ENCODE data around the gene ACTRT3. TPM values are rescaled to one million over a fixed set of nuclear protein-coding genes. Genes with fewer than 3 reads are reported as not detected.

Gene ACTRT3
- total and polyA plus RNA-seq, 2 of the 13 experiments (the other 11 are each of a cell fraction or from before 2014, with no cell fraction given): 0.42 to 0.97 TPM

GRCh38 chr3:169772305-169772896, 3.0 kb upstream of the ACTRT3 start (continued):
- TF ChIP-seq PHF20 (CRISPR knock-in tag; IDR thresholded peaks at IDR 0.05): no peak
- TF ChIP-seq CREB1 (IDR thresholded peaks at IDR 0.05): no peak
- TF ChIP-seq CREB1 (CRISPR knock-in tag; IDR thresholded peaks at IDR 0.05): no peak
- TF ChIP-seq YEATS4 (CRISPR knock-in tag; IDR thresholded peaks at IDR 0.05; ENCODE audit: borderline replicate concordance): no peak
- no peak for TF ChIP-seq MTA3 (CRISPR knock-in tag; IDR thresholded peaks at IDR 0.05)
- TF ChIP-seq POLR2A (IDR thresholded peaks at IDR 0.05; ENCODE audit: insufficient read depth in 1 of 2, low read depth in 2 of 2, low read length in 2 of 2): no peak
- TF ChIP-seq, protein P1, sequence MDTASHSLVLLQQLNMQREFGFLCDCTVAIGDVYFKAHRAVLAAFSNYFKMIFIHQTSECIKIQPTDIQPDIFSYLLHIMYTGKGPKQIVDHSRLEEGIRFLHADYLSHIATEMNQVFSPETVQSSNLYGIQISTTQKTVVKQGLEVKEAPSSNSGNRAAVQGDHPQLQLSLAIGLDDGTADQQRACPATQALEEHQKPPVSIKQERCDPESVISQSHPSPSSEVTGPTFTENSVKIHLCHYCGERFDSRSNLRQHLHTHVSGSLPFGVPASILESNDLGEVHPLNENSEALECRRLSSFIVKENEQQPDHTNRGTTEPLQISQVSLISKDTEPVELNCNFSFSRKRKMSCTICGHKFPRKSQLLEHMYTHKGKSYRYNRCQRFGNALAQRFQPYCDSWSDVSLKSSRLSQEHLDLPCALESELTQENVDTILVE (CRISPR knock-in tag; IDR thresholded peaks at IDR 0.05): no peak
- no peak; the same call in 1 of the 2 replicates for TF ChIP-seq PATZ1 (CRISPR knock-in tag; IDR thresholded peaks at IDR 0.05)
- no peak for TF ChIP-seq SMAD9 (CRISPR knock-in tag; IDR thresholded peaks at IDR 0.05)
- TF ChIP-seq SP4 (CRISPR knock-in tag; IDR thresholded peaks at IDR 0.05): no peak
- no peak for TF ChIP-seq ZSCAN21 (CRISPR knock-in tag; IDR thresholded peaks at IDR 0.05; ENCODE audit: borderline replicate concordance)
- TF ChIP-seq RAD51 (IDR thresholded peaks at IDR 0.05; ENCODE audit: borderline replicate concordance): no peak
- no peak for TF ChIP-seq PBX3 (CRISPR knock-in tag; IDR thresholded peaks at IDR 0.05; ENCODE audit: borderline replicate concordance)
- no peak for TF ChIP-seq FOXP1 (IDR thresholded peaks at IDR 0.05)
- TF ChIP-seq FOXP1 (CRISPR knock-in tag; IDR thresholded peaks at IDR 0.05): 0 out of 2 replicates have a peak, but pooled peaks have one; percentile 1
- TF ChIP-seq YEATS2 (CRISPR knock-in tag; IDR thresholded peaks at IDR 0.05; ENCODE audit: borderline replicate concordance): no peak
- TF ChIP-seq NR2F2 (IDR thresholded peaks at IDR 0.05; ENCODE audit: borderline replicate concordance, low read depth): 0 out of 2 replicates have a peak, but pooled peaks have one; percentile 37
- no peak for TF ChIP-seq TBP (CRISPR knock-in tag; IDR thresholded peaks at IDR 0.05)
- TF ChIP-seq MIXL1 (CRISPR knock-in tag; IDR thresholded peaks at IDR 0.05): no peak
- no peak for TF ChIP-seq GTF2F1 (IDR thresholded peaks at IDR 0.05; ENCODE audit: low read length)
- TF ChIP-seq, protein P2, sequence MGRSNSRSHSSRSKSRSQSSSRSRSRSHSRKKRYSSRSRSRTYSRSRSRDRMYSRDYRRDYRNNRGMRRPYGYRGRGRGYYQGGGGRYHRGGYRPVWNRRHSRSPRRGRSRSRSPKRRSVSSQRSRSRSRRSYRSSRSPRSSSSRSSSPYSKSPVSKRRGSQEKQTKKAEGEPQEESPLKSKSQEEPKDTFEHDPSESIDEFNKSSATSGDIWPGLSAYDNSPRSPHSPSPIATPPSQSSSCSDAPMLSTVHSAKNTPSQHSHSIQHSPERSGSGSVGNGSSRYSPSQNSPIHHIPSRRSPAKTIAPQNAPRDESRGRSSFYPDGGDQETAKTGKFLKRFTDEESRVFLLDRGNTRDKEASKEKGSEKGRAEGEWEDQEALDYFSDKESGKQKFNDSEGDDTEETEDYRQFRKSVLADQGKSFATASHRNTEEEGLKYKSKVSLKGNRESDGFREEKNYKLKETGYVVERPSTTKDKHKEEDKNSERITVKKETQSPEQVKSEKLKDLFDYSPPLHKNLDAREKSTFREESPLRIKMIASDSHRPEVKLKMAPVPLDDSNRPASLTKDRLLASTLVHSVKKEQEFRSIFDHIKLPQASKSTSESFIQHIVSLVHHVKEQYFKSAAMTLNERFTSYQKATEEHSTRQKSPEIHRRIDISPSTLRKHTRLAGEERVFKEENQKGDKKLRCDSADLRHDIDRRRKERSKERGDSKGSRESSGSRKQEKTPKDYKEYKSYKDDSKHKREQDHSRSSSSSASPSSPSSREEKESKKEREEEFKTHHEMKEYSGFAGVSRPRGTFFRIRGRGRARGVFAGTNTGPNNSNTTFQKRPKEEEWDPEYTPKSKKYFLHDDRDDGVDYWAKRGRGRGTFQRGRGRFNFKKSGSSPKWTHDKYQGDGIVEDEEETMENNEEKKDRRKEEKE (IDR thresholded peaks at IDR 0.05): no peak
- TF ChIP-seq SAP130 (CRISPR knock-in tag; IDR thresholded peaks at IDR 0.05; ENCODE audit: low read depth): 0 out of 2 replicates have a peak, but pooled peaks have one; percentile 2
- peak; percentile 58 for TF ChIP-seq ASH2L (IDR thresholded peaks at IDR 0.05; ENCODE audit: insufficient read length, low read depth, low read length)
- no peak for TF ChIP-seq THAP11 (CRISPR knock-in tag; IDR thresholded peaks at IDR 0.05)
